UCSD-AML1 (cell line): ENCODE data around the gene CNIH3.
A peak's percentile ranks its signal among the peaks of the same experiment; 100 is the strongest.

Experiments used
- DNase-seq: peaks from one replicate; lab custom pipeline; 2025; ENCODE audit not compliant: unreplicated experiment; lab: John Stamatoyannopoulos, UW

The CNIH3 gene

GRCh38 chr1:224739303-224739996, 123.3 kb downstream of the CNIH3 start:
- DNase-seq, result no peak

GRCh38 chr1:224739997-224740684, 124.0 kb downstream of the CNIH3 start:
- DNase-seq, result no peak

GRCh38 chr1:224740685-224741052, 124.6 kb downstream of the CNIH3 start:
- no peak for DNase-seq

GRCh38 chr1:224742349-224742748, 126.2 kb downstream of the CNIH3 start:
- no peak for DNase-seq

GRCh38 chr1:224743608-224744164, 127.6 kb downstream of the CNIH3 start:
- DNase-seq, result no peak

GRCh38 chr1:224744521-224744920, 128.4 kb downstream of the CNIH3 start:
- no peak for DNase-seq

- DNase-seq, result no peak
These were observed 129.3 kb downstream of the CNIH3 start for GRCh38 chr1:224745394-224745793.

- DNase-seq, result no peak
These were observed 129.8 kb downstream of the CNIH3 start for GRCh38 chr1:224745924-224746323.

GRCh38 chr1:224747578-224747977, 131.5 kb downstream of the CNIH3 start:
- DNase-seq, result peak; percentile 49

GRCh38 chr1:224749916-224750315, 133.8 kb downstream of the CNIH3 start:
- no peak for DNase-seq

- DNase-seq, result no peak
These were observed 135.7 kb downstream of the CNIH3 start for GRCh38 chr1:224751624-224752311.

- DNase-seq, result no peak
These were observed 137.4 kb downstream of the CNIH3 start for GRCh38 chr1:224753491-224753890.

GRCh38 chr1:224755586-224755985, 139.5 kb downstream of the CNIH3 start:
- DNase-seq, result no peak

- no peak for DNase-seq
These were observed 141.4 kb downstream of the CNIH3 start for GRCh38 chr1:224757508-224757907.

- no peak for DNase-seq
These were observed 143.0 kb downstream of the CNIH3 start for GRCh38 chr1:224759135-224759534.

- no peak for DNase-seq
These were observed 143.6 kb downstream of the CNIH3 start for GRCh38 chr1:224759681-224760091.

- no peak for DNase-seq
These were observed 144.0 kb downstream of the CNIH3 start for GRCh38 chr1:224760163-224760562.

- no peak for DNase-seq
These were observed 145.1 kb downstream of the CNIH3 start for GRCh38 chr1:224761245-224761644.

- no peak for DNase-seq
These were observed 145.9 kb downstream of the CNIH3 start for GRCh38 chr1:224762046-224762445.

- DNase-seq, result no peak
These were observed 146.6 kb downstream of the CNIH3 start for GRCh38 chr1:224762701-224763100.

- no peak for DNase-seq
These were observed 147.1 kb downstream of the CNIH3 start for GRCh38 chr1:224763126-224763775.
